GM12801 (cell line): ENCODE measurements around the gene FANCC.

Source experiments
- CTCF ChIP-seq: IDR thresholded peaks from one replicate; pipeline ENCODE4 v1.5.1; 2011; ENCODE audit warnings: control low read depth; ENCODE audit not compliant: insufficient read length; ENCODE audit errors: extremely low read depth

The FANCC gene

GRCh38 chr9:95311961-95312360, 5.5 kb downstream of the FANCC start:
- TF ChIP-seq CTCF = no peak

GRCh38 chr9:95307538-95307937, 10.0 kb downstream of the FANCC start:
- TF ChIP-seq CTCF = no peak

GRCh38 chr9:95306819-95307218, 10.7 kb downstream of the FANCC start:
- no peak for TF ChIP-seq CTCF

- TF ChIP-seq CTCF = no peak
Measured at GRCh38 chr9:95305770-95306492, 11.6 kb downstream of the FANCC start.

- TF ChIP-seq CTCF = no peak
Measured at GRCh38 chr9:95302479-95302878, 15.0 kb downstream of the FANCC start.

GRCh38 chr9:95297760-95298159, 19.7 kb downstream of the FANCC start:
- no peak for TF ChIP-seq CTCF

- no peak for TF ChIP-seq CTCF
Measured at GRCh38 chr9:95297316-95297715, 20.2 kb downstream of the FANCC start.

GRCh38 chr9:95296761-95297160, 20.7 kb downstream of the FANCC start:
- no peak for TF ChIP-seq CTCF
